ENCODE results near the gene SLC6A19.

The SLC6A19 gene

DNA sequence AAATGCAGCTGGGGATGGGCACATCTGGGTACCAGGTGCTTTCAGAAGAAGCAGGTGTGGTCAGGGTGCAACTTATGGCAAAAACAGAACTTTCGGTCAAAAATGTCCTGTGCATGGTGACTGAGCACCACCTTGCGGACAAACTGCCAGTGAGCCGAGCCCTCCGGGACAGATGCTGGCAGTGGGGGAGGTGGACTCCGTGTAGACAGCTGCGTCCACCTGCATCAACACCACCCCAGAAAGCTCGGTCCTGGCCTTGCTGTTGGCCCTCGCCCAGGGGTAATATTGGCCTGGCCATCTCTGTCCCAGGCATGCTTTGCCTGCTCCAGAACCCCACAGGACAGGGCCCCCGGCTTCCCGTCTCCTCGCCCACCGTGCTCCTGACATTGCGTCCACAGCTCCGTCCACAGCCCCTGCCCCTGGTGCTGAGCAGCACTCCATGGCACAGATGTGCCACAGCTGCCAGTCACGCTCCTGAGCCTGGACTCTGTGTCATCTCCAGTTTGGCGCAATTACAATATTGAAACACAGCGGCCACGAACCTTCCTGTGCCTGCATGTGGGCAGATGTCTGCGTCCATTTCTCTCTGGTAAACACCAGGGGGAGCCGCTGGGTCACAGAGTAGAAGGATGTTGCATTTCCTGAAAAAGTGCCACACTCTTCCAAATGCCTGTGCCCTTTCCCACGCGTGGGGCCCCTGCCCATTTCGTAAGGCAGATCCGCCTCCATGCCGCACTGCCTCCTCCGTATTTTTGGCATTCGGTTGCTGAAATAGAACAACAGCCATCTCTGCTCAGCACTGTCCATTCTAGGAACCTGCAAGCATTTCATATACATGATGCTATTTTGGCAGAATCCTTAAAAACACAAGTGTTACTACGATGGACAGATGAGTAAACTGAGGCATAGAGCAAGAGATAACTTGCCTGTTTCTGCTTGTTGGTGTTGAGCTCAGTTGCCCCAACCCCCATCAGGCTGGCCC lies 33.4 kb upstream of the SLC6A19 start:
- Histone ChIP-seq H3K9me3 (ENCODE audit: control insufficient read depth, low read length) (no peaks in the 10 kb centered on the region), H3K27me3 (ENCODE audit: control insufficient read depth, insufficient read depth, low read length) (peaks cover 3% of the 10 kb centered on the region), H3K4me1 (ENCODE audit: control insufficient read depth, insufficient read depth, low read length) (peaks cover 18% of the 10 kb centered on the region), H3K9ac (ENCODE audit: low read length) (no peak overlapping the region), H3K36me3 (ENCODE audit: control insufficient read depth, insufficient read depth, low read length) (no peaks in the 10 kb centered on the region), H3K4me3 (ENCODE audit: low read length) (no peak overlapping the region)

DNA sequence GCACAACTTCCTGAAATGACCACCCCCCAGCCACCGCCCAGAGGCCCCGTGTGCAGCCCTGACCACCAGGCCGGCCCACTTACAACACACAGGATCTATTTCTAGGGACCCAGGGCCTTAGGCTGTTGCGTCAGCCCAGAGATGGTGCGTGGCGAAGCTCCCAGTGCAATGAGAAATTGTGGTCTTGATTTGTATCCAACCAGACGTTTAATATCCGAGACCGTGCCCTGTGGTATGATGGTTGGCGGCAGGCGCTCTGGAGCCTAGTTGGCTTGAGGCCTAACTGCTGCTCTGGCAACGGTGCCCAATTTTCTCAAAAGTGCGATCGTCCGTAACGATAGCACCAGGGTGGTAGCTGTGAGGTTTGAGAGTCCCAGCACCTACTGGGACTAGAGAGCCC lies 32.6 kb upstream of the SLC6A19 start:
- Histone ChIP-seq H3K9me3 (ENCODE audit: control insufficient read depth, low read length) (no peaks in the 10 kb centered on the region), H3K9ac (ENCODE audit: low read length) (no peak overlapping the region), H3K4me3 (ENCODE audit: low read length) (no peak overlapping the region), H3K27me3 (ENCODE audit: control insufficient read depth, insufficient read depth, low read length) (peaks cover 3% of the 10 kb centered on the region), H3K4me1 (ENCODE audit: control insufficient read depth, insufficient read depth, low read length) (peaks cover 18% of the 10 kb centered on the region), H3K36me3 (ENCODE audit: control insufficient read depth, insufficient read depth, low read length) (no peaks in the 10 kb centered on the region)

DNA sequence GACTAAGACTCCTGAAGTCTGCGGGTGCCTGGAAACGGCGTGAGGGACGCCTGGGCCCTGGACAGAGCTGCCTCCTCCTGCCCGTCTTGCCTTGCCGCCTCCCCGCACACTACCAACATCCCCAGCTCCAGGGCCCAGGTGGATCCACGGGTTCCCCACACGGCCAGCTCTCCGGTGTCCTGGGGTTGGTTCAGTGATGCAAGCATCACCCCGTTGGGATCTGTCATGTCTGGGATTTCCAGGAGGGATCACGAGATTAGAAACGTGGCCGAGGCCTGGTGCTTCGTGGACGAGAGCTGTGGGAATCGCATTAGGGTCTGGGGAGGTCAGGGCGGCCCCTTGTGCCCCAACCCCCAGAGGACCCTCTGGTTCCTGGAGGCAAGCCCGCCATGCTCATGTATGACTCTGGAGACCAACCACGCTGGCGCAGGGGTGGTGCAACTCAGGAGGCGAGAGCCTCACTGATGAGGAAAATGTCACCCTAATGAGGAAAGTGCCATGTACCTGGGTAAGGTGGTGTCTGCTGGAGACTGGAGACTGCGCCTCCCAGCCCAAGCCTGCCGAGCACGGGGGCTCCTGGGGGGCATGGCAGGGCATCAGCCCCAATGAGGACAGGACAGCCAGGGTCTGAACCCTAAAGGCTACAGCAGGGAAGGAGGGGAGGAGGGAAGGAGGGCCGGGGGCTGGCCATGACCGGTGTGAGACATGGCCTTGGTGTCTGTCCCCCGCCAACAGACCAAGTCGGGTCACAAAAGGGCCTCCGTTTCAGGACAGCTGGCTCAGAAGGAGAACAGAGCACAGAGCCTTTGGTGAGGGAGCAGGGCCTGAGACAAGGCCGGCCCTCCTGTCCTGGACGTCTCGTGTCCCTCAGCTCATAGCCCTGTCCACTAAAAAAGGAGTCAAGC lies 31.9 kb upstream of the SLC6A19 start:
- H3K4me1 ChIP-seq (ENCODE audit: control insufficient read depth, insufficient read depth, low read length): peaks cover 18% of the 10 kb centered on the region
- H3K36me3 ChIP-seq (ENCODE audit: control insufficient read depth, insufficient read depth, low read length): no peaks in the 10 kb centered on the region
- no peak overlapping the region for H3K4me3 ChIP-seq (ENCODE audit: low read length)
- H3K9ac ChIP-seq (ENCODE audit: low read length): no peak overlapping the region
- no peaks in the 10 kb centered on the region for H3K9me3 ChIP-seq (ENCODE audit: control insufficient read depth, low read length)
- peaks cover 3% of the 10 kb centered on the region for H3K27me3 ChIP-seq (ENCODE audit: control insufficient read depth, insufficient read depth, low read length)

DNA sequence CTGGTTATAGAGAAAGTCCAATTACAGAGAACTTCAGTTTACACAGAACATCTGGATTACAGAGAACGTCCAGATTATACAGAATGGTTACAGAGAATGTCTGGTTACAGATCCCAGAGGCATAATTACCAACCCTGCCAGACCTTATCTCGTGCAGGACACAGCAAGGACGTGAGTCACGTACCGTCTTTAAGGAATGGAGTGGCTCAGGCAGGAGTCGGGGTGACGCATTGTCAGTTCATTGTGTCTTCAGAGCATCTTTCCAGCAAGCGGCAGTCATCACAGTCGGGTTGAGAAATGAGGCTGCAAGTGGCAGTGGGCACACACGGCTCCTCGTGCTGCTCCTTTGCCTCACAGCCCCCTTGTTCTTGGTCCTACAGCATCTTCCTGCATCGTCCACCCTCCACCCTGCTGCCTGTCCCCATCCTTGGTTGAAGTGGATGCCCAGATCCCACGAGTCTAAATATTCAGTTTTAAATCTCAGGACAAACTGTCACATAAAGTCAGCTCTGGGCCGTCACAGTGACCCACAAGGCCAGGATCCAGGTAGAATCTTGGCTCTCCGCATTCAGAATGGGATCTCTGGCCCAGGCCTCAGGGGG lies 30.0 kb upstream of the SLC6A19 start:
- Histone ChIP-seq H3K4me1 (ENCODE audit: control insufficient read depth, insufficient read depth, low read length) (peaks cover 6% of the 10 kb centered on the region), H3K4me3 (ENCODE audit: low read length) (no peak overlapping the region), H3K9ac (ENCODE audit: low read length) (no peak overlapping the region), H3K27me3 (ENCODE audit: control insufficient read depth, insufficient read depth, low read length) (peaks cover 3% of the 10 kb centered on the region), H3K9me3 (ENCODE audit: control insufficient read depth, low read length) (no peaks in the 10 kb centered on the region), H3K36me3 (ENCODE audit: control insufficient read depth, insufficient read depth, low read length) (no peaks in the 10 kb centered on the region)

DNA sequence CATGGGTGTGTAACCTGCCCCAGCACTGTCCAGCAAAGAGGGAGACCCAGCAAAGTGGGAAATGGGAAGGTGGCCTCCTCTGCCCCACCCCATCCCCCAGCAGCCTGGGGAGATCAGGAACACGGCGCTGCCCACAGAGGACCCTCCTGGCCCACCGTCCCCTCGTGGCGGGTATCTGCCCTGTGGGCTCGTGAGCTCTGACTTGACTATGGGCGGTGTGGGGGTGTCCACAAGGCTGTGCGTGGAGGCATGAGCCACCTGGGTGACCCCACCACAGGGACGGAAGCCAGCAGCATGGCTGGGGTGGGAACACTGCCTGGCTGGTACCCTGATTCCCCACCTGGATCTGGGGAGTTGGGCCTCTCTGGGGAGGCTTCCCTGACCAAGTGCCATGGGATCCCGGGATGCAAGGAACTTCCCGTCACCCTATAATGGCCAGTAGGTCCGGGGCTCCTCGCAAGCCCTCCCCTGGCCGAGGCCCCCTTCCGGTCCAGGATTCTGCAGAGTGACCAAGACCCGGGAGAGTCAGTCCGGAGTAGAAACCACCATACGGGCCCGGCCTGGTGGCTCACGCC lies 29.3 kb upstream of the SLC6A19 start:
- Histone ChIP-seq H3K4me3 (ENCODE audit: low read length) (no peak overlapping the region), H3K9me3 (ENCODE audit: control insufficient read depth, low read length) (no peaks in the 10 kb centered on the region), H3K4me1 (ENCODE audit: control insufficient read depth, insufficient read depth, low read length) (peaks cover 6% of the 10 kb centered on the region), H3K27me3 (ENCODE audit: control insufficient read depth, insufficient read depth, low read length) (no peaks in the 10 kb centered on the region), H3K36me3 (ENCODE audit: control insufficient read depth, insufficient read depth, low read length) (no peaks in the 10 kb centered on the region), H3K9ac (ENCODE audit: low read length) (no peak overlapping the region)

DNA sequence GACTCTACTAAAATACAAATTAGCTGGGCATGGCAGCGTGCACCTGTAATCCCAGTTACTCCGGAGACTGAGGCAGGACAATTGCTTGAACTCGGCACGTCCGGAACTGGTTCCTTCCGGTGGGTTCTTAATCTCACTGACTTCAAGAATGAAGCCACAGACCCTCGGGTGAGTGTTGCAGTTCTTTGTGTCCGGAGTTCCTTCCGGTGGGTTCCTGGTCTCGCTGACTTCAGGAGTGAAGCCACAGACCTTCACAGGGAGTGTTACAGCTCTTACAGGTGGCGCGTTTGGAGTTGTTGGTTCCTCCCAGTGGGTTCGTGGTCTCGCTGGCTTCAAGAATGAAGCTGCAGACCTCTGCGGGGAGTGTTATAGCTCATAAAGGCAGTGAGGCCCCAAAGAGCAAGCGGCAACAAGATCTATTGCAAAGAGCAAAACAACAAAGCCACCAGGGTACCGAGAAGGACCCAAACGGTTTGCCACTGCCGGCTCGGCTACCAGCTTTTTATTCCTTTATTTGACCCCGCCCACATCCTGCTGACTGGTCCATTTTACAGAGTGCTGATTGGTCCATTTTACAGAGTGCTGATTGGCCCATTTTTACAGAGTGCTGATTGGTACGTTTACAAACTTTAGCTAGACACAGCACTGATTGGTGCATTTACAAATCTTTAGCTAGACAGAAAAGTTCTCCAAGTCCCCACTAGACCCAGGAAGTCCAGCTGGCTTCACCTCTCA lies 28.6 kb upstream of the SLC6A19 start:
- no peaks in the 10 kb centered on the region for H3K36me3 ChIP-seq (ENCODE audit: control insufficient read depth, insufficient read depth, low read length)
- H3K4me3 ChIP-seq (ENCODE audit: low read length): no peak overlapping the region

DNA sequence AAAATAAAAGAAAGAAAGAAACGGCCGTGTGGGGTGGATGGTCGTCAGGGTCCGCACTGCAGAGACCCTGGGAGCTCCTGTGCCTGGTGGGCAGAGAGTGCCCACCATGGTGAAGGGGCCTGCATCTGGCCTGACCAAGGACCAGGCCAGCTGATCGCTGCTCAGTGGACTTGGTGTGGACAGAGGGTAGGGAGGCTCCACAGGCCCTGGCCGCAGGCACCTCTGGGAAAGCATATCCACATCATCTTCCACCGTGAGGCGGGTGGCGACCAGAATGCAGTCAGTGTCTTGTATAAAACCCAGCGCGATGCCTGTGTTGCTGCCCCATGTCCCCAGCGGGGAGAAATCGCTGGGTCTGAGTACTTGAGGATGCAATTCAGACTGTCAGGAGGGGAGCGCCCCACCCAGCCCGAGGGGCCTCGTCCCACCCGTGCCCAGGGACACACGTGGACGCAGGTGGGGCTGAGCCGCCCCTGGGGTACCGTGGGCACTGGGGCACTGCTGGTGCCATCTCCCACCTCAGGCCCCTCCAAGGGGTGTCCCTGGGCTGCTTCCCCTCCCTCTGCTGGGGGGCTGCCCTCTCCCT lies 27.8 kb upstream of the SLC6A19 start:
- no peaks in the 10 kb centered on the region for H3K4me1 ChIP-seq (ENCODE audit: control insufficient read depth, insufficient read depth, low read length)
- H3K4me3 ChIP-seq (ENCODE audit: low read length): no peak overlapping the region
- no peaks in the 10 kb centered on the region for H3K9me3 ChIP-seq (ENCODE audit: control insufficient read depth, low read length)
- no peaks in the 10 kb centered on the region for H3K36me3 ChIP-seq (ENCODE audit: control insufficient read depth, insufficient read depth, low read length)
- no peak overlapping the region for H3K9ac ChIP-seq (ENCODE audit: low read length)
- H3K27me3 ChIP-seq (ENCODE audit: control insufficient read depth, insufficient read depth, low read length): no peaks in the 10 kb centered on the region

More for the DNA sequence above, 28.6 kb upstream of the SLC6A19 start:
- Histone ChIP-seq H3K27me3 (ENCODE audit: control insufficient read depth, insufficient read depth, low read length) (no peaks in the 10 kb centered on the region), H3K4me1 (ENCODE audit: control insufficient read depth, insufficient read depth, low read length) (peaks cover 2% of the 10 kb centered on the region), H3K9me3 (ENCODE audit: control insufficient read depth, low read length) (no peaks in the 10 kb centered on the region), H3K9ac (ENCODE audit: low read length) (no peak overlapping the region)

DNA sequence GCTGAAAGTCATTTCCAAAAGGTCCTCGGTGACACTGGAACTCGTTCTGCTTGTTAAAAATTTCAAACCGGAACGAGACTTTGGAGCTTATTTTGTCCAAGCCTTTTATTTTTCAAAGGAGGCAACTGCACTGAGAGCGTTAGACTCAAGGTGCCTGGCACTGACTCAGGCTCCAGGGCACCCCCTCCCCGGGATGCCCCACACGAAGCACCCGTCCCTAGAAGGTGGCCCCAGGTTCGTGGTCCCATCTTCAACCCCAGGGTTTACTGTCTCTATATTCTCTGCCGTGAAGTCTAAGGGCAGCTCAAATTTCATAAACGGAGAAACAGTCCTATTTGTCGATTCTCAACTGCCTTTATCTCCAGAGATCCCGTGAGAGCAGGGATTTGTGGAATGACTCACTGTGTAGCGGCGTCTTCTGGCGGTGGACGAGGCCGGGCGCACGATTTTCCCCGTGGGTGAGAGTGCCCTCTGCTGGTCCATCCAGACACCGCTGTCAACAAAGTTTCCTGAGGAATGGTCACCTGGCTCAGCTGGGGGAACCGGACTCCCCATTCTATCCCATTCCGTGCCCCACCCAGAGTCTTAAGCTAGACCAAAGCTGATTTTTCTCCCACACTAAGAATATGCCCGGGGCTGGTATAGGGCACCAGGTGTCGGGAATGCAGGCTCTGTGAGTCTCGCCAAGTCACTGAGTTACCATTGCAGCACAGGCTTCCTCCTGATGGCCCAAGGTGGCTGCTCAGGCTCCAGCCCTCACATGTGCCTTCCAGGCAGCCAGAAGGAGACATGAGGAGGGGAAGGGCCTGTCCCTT lies 27.1 kb upstream of the SLC6A19 start:
- Histone ChIP-seq H3K4me1 (ENCODE audit: control insufficient read depth, insufficient read depth, low read length) (no peaks in the 10 kb centered on the region), H3K9ac (ENCODE audit: low read length) (no peak overlapping the region), H3K4me3 (ENCODE audit: low read length) (no peak overlapping the region), H3K36me3 (ENCODE audit: control insufficient read depth, insufficient read depth, low read length) (no peaks in the 10 kb centered on the region), H3K9me3 (ENCODE audit: control insufficient read depth, low read length) (no peaks in the 10 kb centered on the region), H3K27me3 (ENCODE audit: control insufficient read depth, insufficient read depth, low read length) (no peaks in the 10 kb centered on the region)

DNA sequence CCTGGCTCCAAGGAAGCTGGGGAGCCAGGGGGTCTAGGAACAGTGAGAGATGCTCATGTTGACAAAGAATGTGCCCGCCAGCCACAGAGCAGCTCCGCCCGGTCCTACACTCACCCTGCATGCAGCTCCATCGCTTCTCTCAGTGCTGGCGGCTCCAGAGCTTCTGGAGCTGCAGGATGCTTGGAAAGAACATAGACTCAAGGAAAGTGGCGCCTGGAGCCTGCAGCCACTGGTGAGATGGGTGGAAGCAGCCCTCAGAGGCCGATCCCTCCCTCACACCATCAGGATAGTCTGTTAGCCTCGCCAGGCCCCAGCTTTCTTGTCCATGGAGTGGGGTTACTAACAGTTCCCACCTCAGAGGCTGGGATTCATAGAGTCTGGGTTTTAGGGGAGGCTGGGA lies 26.4 kb upstream of the SLC6A19 start:
- H3K36me3 ChIP-seq (ENCODE audit: control insufficient read depth, insufficient read depth, low read length): no peaks in the 10 kb centered on the region
- H3K27me3 ChIP-seq (ENCODE audit: control insufficient read depth, insufficient read depth, low read length): no peaks in the 10 kb centered on the region
- H3K9me3 ChIP-seq (ENCODE audit: control insufficient read depth, low read length): no peaks in the 10 kb centered on the region
- H3K9ac ChIP-seq (ENCODE audit: low read length): no peak overlapping the region
- H3K4me3 ChIP-seq (ENCODE audit: low read length): no peak overlapping the region
- H3K4me1 ChIP-seq (ENCODE audit: control insufficient read depth, insufficient read depth, low read length): no peaks in the 10 kb centered on the region

DNA sequence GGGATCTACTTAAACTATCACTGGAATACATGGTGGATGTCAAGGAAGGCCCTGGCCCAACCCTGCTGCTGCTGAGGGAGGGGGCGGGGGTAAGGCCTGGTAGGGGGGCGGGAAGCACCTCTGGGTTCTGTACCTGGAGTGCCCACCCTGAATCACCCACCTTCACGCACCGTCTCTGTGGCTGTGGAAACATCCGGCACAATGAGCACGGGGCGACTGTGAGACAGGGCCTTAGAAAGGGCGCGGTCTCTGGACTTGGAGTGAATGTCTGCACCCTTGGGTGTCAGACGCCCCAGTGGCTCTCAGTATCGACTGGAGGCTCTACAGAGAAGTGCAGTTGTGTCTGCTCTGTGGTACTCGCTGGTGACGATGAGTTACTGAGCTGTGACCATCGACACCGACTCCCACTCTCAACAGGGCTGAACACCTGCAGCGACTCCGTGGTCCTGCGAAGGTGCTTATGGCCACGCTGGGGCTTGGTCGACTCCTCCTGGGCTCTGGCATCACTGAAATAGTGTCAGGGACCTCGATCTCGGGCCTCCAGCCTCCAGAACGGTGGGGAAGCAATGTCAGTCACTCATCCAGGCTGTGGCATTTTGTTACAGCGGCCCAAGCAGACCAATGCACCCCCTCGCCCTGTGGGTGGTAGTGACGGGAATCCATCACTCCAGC lies 25.5 kb upstream of the SLC6A19 start:
- H3K36me3 ChIP-seq (ENCODE audit: control insufficient read depth, insufficient read depth, low read length): no peaks in the 10 kb centered on the region
- no peaks in the 10 kb centered on the region for H3K9me3 ChIP-seq (ENCODE audit: control insufficient read depth, low read length)
- H3K27me3 ChIP-seq (ENCODE audit: control insufficient read depth, insufficient read depth, low read length): no peaks in the 10 kb centered on the region
- H3K9ac ChIP-seq (ENCODE audit: low read length): no peak overlapping the region
- H3K4me1 ChIP-seq (ENCODE audit: control insufficient read depth, insufficient read depth, low read length): no peaks in the 10 kb centered on the region
- no peak overlapping the region for H3K4me3 ChIP-seq (ENCODE audit: low read length)

Measured in mucosa of stomach (tissue), 1 donor.